Neural cell (in vitro differentiated cells): Measurements from ENCODE around the gene GPR183. TPM values are rescaled to one million over a fixed set of nuclear protein-coding genes. Genes with fewer than 3 reads are reported as not detected.

Source experiments
- H2AFZ ChIP-seq: fragments of 200-600, 300-800 bp; sonication (generic), shearing (Covaris generic); 2 replicates; pipeline ENCODE4 v1.6.0; 2014; ENCODE audit warnings: low read depth, mild to moderate bottlenecking, antibody characterized with exemption, low read length, moderate library complexity
- H3F3A ChIP-seq: fragments of 200-600 bp; shearing (Covaris generic); 2 replicates; pipeline ENCODE4 v1.6.1; 2016; ENCODE audit warnings: mild to moderate bottlenecking, moderate library complexity, mixed read lengths, antibody characterized with exemption, low read length; ENCODE audit not compliant: insufficient read depth, poor library complexity, severe bottlenecking
- H3K27ac ChIP-seq: fragments of 200-600, 300-800 bp; sonication (generic), shearing (Covaris generic); 2 replicates; pipeline ENCODE4 v1.5.1; 2014; ENCODE audit warnings: mild to moderate bottlenecking, low read length, moderate library complexity
- H3K27me3 ChIP-seq: fragments of 300-800, 200-600 bp; sonication (generic), shearing (Covaris generic); 2 replicates; pipeline ENCODE4 v1.6.0; 2014; ENCODE audit warnings: mild to moderate bottlenecking, low read depth, low read length, moderate library complexity; ENCODE audit not compliant: insufficient read depth
- H3K36me3 ChIP-seq: fragments of 300-800, 200-600 bp; sonication (generic), shearing (Covaris generic); 2 replicates; pipeline ENCODE4 v1.5.1; 2014; ENCODE audit warnings: mild to moderate bottlenecking, antibody characterized with exemption, low read length, moderate library complexity; ENCODE audit not compliant: insufficient read depth
- H3K4me2 ChIP-seq: fragments of 300-800, 200-600 bp; sonication (generic), shearing (Covaris generic); 2 replicates; pipeline ENCODE4 v1.6.0; 2014; ENCODE audit warnings: mild to moderate bottlenecking, low read length
- H3K4me3 ChIP-seq: fragments of 300-800, 200-600 bp; sonication (generic), shearing (Covaris generic); 2 replicates; pipeline ENCODE4 v1.5.1; 2014; ENCODE audit warnings: mild to moderate bottlenecking, low read length, moderate library complexity
- H3K79me2 ChIP-seq: fragments of 200-600 bp; shearing (Covaris generic); replicated peaks from 2 replicates; pipeline ENCODE4 v1.6.0; 2014; ENCODE audit warnings: mild to moderate bottlenecking, low read length, moderate library complexity; ENCODE audit not compliant: insufficient read depth
- H3K9ac ChIP-seq: fragments of 300-800, 200-600 bp; sonication (generic), shearing (Covaris generic); 2 replicates; pipeline ENCODE4 v1.6.1; 2016; ENCODE audit warnings: mild to moderate bottlenecking, low read length, mixed read lengths
- H3K9me2 ChIP-seq: fragments of 200-600 bp; shearing (Covaris generic); 2 replicates; pipeline ENCODE4 v1.6.1; 2016; ENCODE audit warnings: mild to moderate bottlenecking, low read length, mixed read lengths; ENCODE audit not compliant: insufficient read depth
- H3K9me3 ChIP-seq: fragments of 200-600, 300-800 bp; sonication (generic), shearing (Covaris generic); 2 replicates; pipeline ENCODE4 v1.6.1; 2016; ENCODE audit warnings: mild to moderate bottlenecking, mixed run types, low read length, moderate library complexity, mixed read lengths
- H4K20me1 ChIP-seq: fragments of 200-600 bp; shearing (Covaris generic); 2 replicates; pipeline ENCODE4 v1.6.1; 2016; ENCODE audit warnings: mild to moderate bottlenecking, mixed run types; ENCODE audit not compliant: insufficient read depth
- EP300 ChIP-seq: fragments of 450-650 bp; conservative IDR thresholded peaks from 2 replicates; pipeline ENCODE4 v1.6.1; 2014; ENCODE audit warnings: antibody characterized with exemption, mild to moderate bottlenecking, moderate library complexity; ENCODE audit not compliant: poor library complexity, severe bottlenecking
- EZH2 ChIP-seq: fragments of 200-600, 300-800 bp; shearing (Covaris generic), sonication (generic); IDR thresholded peaks from 2 replicates; pipeline ENCODE4 v1.6.1; 2014; ENCODE audit warnings: antibody characterized with exemption, low read length, borderline replicate concordance, mild to moderate bottlenecking; ENCODE audit not compliant: insufficient read depth, poor library complexity, severe bottlenecking
- MXI1 ChIP-seq: fragments of 450-650 bp; conservative IDR thresholded peaks from 2 replicates; pipeline ENCODE4 v1.6.1; 2014; ENCODE audit warnings: antibody characterized with exemption, mild to moderate bottlenecking; ENCODE audit not compliant: poor library complexity, severe bottlenecking
- POLR2AphosphoS5 ChIP-seq: IDR thresholded peaks from 2 replicates; pipeline ENCODE4 v1.6.1; 2012
- RAD21 ChIP-seq: fragments of 450-650 bp; conservative IDR thresholded peaks from 2 replicates; pipeline ENCODE4 v1.6.1; 2014; ENCODE audit warnings: antibody characterized with exemption, mild to moderate bottlenecking, moderate library complexity
- SMC3 ChIP-seq: fragments of 450-650 bp; conservative IDR thresholded peaks from 2 replicates; pipeline ENCODE4 v1.6.1; 2014; ENCODE audit warnings: antibody characterized with exemption, mild to moderate bottlenecking, moderate library complexity; ENCODE audit not compliant: poor library complexity
- TAF1 ChIP-seq: IDR thresholded peaks from 2 replicates; pipeline ENCODE4 v1.6.1; 2012; ENCODE audit warnings: low read depth
- polyA plus RNA-seq: library from polyadenylated mRNA; depleted of rRNA; stranded (reverse); fragments of >200 nt; gene quantifications from 2 replicates; pipeline ENCODE4 v1.2.3, GENCODE V29; 2014
- TF ChIP-seq, protein P1 (sequence below): IDR thresholded peaks from 2 replicates; pipeline ENCODE4 v1.6.1; 2012; ENCODE audit warnings: borderline replicate concordance
- TF ChIP-seq, protein P2 (sequence below): fragments of 450-650 bp; IDR thresholded peaks from 2 replicates; pipeline ENCODE4 v1.5.1; 2014; ENCODE audit warnings: antibody characterized with exemption, mild to moderate bottlenecking, moderate library complexity; ENCODE audit not compliant: poor library complexity, severe bottlenecking

Gene GPR183
- polyA plus RNA-seq, 1 donor from 2014 or later = not detected

DNA sequence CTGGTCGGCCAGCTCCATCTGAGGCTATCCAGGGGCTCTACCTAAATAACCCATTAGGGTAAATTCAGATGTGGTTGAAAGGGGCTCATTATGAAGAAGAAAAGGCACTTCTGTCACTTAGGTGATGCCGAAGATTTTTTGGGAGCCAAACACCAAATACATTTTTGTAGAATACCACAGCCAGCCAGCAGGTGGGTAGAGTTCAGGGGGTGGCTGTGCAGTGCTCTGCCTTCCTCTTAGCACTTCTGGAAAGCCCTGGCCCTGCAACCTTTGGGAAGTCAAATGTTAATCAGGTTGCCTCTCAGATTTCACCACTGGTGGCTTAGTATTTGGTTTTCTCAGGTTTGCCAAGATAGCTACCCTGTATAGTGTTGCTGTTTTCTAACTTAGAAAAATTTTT lies 30.5 kb downstream of the GPR183 start:
- no peaks in the 10 kb centered on the region for H3K9me2 ChIP-seq
- H3K79me2 ChIP-seq = no peaks in the 10 kb centered on the region
- H3K9me3 ChIP-seq = no peaks in the 10 kb centered on the region
- no peak overlapping the region for H3K4me2 ChIP-seq
- H3K9ac ChIP-seq = no peak overlapping the region
- H4K20me1 ChIP-seq = no peaks in the 10 kb centered on the region
- H3K36me3 ChIP-seq = no peaks in the 10 kb centered on the region
- H3K4me3 ChIP-seq = no peak overlapping the region
- H3K27me3 ChIP-seq = no peaks in the 10 kb centered on the region
- no peaks in the 10 kb centered on the region for H3F3A ChIP-seq
- H3K27ac ChIP-seq = no peak overlapping the region
- H2AFZ ChIP-seq = no peak overlapping the region
- TF ChIP-seq EP300 = no peak
- TF ChIP-seq MXI1 = no peak
- TF ChIP-seq, protein P1, sequence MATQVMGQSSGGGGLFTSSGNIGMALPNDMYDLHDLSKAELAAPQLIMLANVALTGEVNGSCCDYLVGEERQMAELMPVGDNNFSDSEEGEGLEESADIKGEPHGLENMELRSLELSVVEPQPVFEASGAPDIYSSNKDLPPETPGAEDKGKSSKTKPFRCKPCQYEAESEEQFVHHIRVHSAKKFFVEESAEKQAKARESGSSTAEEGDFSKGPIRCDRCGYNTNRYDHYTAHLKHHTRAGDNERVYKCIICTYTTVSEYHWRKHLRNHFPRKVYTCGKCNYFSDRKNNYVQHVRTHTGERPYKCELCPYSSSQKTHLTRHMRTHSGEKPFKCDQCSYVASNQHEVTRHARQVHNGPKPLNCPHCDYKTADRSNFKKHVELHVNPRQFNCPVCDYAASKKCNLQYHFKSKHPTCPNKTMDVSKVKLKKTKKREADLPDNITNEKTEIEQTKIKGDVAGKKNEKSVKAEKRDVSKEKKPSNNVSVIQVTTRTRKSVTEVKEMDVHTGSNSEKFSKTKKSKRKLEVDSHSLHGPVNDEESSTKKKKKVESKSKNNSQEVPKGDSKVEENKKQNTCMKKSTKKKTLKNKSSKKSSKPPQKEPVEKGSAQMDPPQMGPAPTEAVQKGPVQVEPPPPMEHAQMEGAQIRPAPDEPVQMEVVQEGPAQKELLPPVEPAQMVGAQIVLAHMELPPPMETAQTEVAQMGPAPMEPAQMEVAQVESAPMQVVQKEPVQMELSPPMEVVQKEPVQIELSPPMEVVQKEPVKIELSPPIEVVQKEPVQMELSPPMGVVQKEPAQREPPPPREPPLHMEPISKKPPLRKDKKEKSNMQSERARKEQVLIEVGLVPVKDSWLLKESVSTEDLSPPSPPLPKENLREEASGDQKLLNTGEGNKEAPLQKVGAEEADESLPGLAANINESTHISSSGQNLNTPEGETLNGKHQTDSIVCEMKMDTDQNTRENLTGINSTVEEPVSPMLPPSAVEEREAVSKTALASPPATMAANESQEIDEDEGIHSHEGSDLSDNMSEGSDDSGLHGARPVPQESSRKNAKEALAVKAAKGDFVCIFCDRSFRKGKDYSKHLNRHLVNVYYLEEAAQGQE = no peak
- no peak for TF ChIP-seq EZH2

DNA sequence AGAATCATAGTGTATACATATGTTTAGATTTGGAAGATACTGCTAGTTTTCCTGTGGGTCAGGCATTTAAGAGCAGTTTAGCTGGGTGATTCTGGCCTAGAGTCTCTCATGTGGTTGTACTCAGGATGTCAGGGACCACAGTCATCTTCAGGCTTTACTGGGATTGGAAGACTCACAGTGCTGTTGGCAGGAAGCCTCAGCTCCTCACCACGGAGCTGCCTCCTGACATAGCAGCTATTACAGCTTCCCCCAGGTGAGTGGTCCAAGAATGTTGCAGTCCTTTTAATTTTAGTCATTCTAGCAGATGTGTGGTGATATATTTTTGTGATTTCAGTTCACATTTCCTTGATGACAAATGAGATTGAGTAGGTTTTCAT lies 32.1 kb downstream of the GPR183 start:
- no peaks in the 10 kb centered on the region for H3K27me3 ChIP-seq
- no peak overlapping the region for H3K4me3 ChIP-seq

More for the DNA sequence above, 32.1 kb downstream of the GPR183 start:
- H3K27ac ChIP-seq = no peak overlapping the region
- no peaks in the 10 kb centered on the region for H3K9me3 ChIP-seq
- TF ChIP-seq, protein P1 = no peak
- TF ChIP-seq, protein P2, sequence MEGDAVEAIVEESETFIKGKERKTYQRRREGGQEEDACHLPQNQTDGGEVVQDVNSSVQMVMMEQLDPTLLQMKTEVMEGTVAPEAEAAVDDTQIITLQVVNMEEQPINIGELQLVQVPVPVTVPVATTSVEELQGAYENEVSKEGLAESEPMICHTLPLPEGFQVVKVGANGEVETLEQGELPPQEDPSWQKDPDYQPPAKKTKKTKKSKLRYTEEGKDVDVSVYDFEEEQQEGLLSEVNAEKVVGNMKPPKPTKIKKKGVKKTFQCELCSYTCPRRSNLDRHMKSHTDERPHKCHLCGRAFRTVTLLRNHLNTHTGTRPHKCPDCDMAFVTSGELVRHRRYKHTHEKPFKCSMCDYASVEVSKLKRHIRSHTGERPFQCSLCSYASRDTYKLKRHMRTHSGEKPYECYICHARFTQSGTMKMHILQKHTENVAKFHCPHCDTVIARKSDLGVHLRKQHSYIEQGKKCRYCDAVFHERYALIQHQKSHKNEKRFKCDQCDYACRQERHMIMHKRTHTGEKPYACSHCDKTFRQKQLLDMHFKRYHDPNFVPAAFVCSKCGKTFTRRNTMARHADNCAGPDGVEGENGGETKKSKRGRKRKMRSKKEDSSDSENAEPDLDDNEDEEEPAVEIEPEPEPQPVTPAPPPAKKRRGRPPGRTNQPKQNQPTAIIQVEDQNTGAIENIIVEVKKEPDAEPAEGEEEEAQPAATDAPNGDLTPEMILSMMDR = no peak
- TF ChIP-seq TAF1 (no peak), SMC3 (no peak), MXI1 (no peak), RAD21 (no peak), POLR2AphosphoS5 (no peak), EZH2 (no peak), EP300 (no peak)
- no peaks in the 10 kb centered on the region for H3F3A ChIP-seq
- H4K20me1 ChIP-seq = no peaks in the 10 kb centered on the region
- H3K9me2 ChIP-seq = no peaks in the 10 kb centered on the region
- H3K9ac ChIP-seq = no peak overlapping the region
- no peaks in the 10 kb centered on the region for H3K36me3 ChIP-seq
- H3K79me2 ChIP-seq = no peaks in the 10 kb centered on the region
- H3K4me2 ChIP-seq = no peak overlapping the region
- H2AFZ ChIP-seq = no peak overlapping the region
